Activated CD8-positive, alpha-beta T cell treated with anti-CD3 and anti-CD28 coated beads, Interleukin-2, amount 10 ng/mL, durations not matched to agents 7 days and 5 days (primary cell): ENCODE data around the gene TM7SF2. TPM values are rescaled to one million over a fixed set of nuclear protein-coding genes. Genes with fewer than 3 reads are reported as not detected.
"Not testable (repeated sequence)": the region's sequence is repeated elsewhere in the genome, so short reads cannot be mapped to it uniquely, and the experiment has no call there.

Experiments used
- ATAC-seq: fragments of 150-1000 bp; cut with Tn5 transposase; one replicate; pipeline ENCODE4 v1.10.0; 2021; ENCODE audit warnings: moderate library complexity
- CTCF ChIA-PET: fragments of 350-600 bp; sonication (Branson Sonifier 250); formaldehyde crosslinking; loops from one replicate; lab custom pipeline; 2021; ENCODE audit warnings: antibody characterized with exemption; lab: Charles Lee
- POLR2A ChIA-PET: fragments of 350-600 bp; sonication (Branson Sonifier 250); formaldehyde crosslinking; loops from one replicate; lab custom pipeline; 2021; ENCODE audit warnings: antibody characterized with exemption; lab: Charles Lee
- DNase-seq: peaks from one replicate; pipeline ENCODE4 v3.0.0-alpha.2; 2020
- H3K27ac Mint-ChIP-seq: one replicate; pipeline ENCODE4 v1.8.0; 2021; ENCODE audit warnings: mild to moderate bottlenecking, mixed read lengths
- H3K27me3 Mint-ChIP-seq: one replicate; pipeline ENCODE4 v1.8.0; 2021; ENCODE audit warnings: low read depth, mixed read lengths
- H3K36me3 Mint-ChIP-seq: one replicate; pipeline ENCODE4 v1.8.0; 2021; ENCODE audit warnings: low read depth, mixed read lengths
- H3K4me1 Mint-ChIP-seq: one replicate; pipeline ENCODE4 v1.8.0; 2021; ENCODE audit warnings: low read depth, mixed read lengths
- H3K4me3 Mint-ChIP-seq: one replicate; pipeline ENCODE4 v1.8.0; 2021; ENCODE audit warnings: mild to moderate bottlenecking, mixed read lengths
- H3K9me3 Mint-ChIP-seq: one replicate; pipeline ENCODE4 v1.8.0; 2022; ENCODE audit warnings: mixed read lengths; ENCODE audit not compliant: insufficient read depth
- total RNA-seq, 2 experiments: library from RNA; stranded (reverse); gene quantifications; one replicate each; pipeline ENCODE4 v1.2.3, GENCODE V29; 2021

TM7SF2 gene
- total RNA-seq, 2 experiments from 2014 or later = 25.3 to 26.1 TPM

DNA sequence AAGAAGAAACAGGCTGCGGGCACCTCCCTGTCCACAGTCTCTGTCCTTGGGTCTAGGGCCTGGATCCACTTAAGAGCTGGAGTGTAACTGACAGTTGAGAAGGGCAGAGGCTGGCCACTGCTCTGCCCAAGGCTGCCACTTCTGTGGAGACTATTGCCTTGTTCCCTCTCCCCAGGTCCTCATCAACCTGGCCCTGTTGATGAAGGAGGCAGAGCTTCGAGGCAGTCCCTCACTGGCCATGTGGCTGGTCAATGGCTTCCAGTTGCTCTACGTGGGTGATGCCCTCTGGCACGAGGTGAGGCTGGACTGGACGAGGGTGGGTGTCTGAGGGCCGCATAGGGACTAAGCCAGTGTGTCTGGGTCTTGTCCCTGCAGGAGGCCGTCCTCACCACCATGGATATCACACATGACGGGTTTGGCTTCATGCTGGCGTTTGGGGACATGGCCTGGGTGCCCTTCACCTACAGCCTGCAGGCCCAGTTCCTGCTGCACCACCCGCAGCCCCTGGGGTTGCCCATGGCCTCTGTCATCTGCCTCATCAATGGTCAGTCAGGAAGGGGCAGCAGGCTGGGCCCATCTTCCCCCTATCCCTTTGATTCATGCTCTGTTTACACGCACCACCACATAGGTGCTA, 3.0 kb downstream of the TM7SF2 start:
- Mint-ChIP-seq H3K27ac (peak overlapping the region; percentile 33), H3K36me3 (peaks cover 35% of the 10 kb centered on the region), H3K27me3 (no peaks in the 10 kb centered on the region), H3K9me3 (no peaks in the 10 kb centered on the region), H3K4me3 (no peak overlapping the region), H3K4me1 (peaks cover 65% of the 10 kb centered on the region)
- no peak for ATAC-seq
- POLR2A ChIA-PET = interaction anchor here (3.4 kb wide), 1 partner anchor 18 kb away, joined by 14 read pairs; the partner anchor contains the start of gene VPS51
- DNase-seq = no peak
- CTCF ChIA-PET = interaction anchor here (0.7 to 5.2 kb wide), 3 partner anchors 18 to 267 kb away, joined by 3 to 117 read pairs (median 27); partner anchors contain the start of genes CDCA5 and VPS51

DNA sequence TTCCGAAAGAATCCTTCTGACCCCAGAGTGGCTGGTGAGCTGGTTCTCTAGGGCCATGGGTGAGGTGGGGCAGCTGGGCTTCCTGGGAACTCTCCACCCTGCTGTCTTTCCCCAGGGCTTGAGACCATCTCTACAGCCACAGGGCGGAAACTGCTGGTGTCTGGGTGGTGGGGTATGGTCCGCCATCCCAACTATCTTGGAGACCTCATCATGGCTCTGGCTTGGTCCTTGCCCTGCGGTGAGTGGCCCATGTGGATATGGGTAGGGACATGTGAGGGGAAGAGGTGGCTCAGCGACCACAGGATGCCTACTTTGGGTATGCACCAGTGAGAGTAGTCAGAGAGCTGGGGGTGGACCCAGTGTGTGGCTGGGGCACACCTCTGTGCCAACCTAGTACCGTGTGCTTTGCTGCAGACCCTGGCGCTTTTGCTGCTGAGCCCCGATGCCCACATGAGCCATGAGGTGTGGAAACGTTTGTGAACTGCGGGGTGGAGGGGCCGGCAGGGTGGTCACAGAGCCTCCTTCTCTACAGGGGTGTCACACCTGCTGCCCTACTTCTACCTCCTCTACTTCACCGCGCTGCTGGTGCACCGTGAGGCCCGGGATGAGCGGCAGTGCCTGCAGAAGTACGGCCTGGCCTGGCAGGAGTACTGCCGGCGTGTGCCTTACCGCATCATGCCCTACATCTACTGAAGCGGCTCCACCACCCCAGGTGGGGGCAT, 3.9 kb downstream of the TM7SF2 start:
- no peak for ATAC-seq

GRCh38 chr11:65116370-65117205, 4.9 kb downstream of the TM7SF2 start:
- peak; percentile 72 for DNase-seq
- Mint-ChIP-seq H3K4me3 (peak overlapping the region; percentile 90), H3K27me3 (no peaks in the 10 kb centered on the region), H3K36me3 (peaks cover 48% of the 10 kb centered on the region), H3K27ac (peak overlapping the region; percentile 97), H3K9me3 (no peaks in the 10 kb centered on the region), H3K4me1 (peaks cover 66% of the 10 kb centered on the region)
- ChIA-PET CTCF (interaction anchor here (0.9 to 3.0 kb wide), 19 partner anchors 13 to 272 kb away, joined by 3 to 17 read pairs (median 6); partner anchors contain the start of genes ARL2, CAPN1, CDC42BPG and CDCA5), POLR2A (interaction anchor here (1.0 to 3.4 kb wide), 8 partner anchors 14 to 239 kb away, joined by 3 to 14 read pairs (median 8); partner anchors contain the start of genes ARL2, POLA2, SAC3D1 and VPS51)
- peak; percentile 3 for ATAC-seq

More for the DNA sequence above, 3.9 kb downstream of the TM7SF2 start:
- Mint-ChIP-seq H3K4me1 (peaks cover 68% of the 10 kb centered on the region), H3K4me3 (peak overlapping the region; percentile 90), H3K36me3 (peaks cover 40% of the 10 kb centered on the region), H3K9me3 (no peaks in the 10 kb centered on the region), H3K27ac (peak overlapping the region; percentile 97), H3K27me3 (no peaks in the 10 kb centered on the region)
- ChIA-PET CTCF (interaction anchor here (3.0 kb wide), 1 partner anchor 20 kb away, joined by 17 read pairs; the partner anchor contains the start of gene SYVN1), POLR2A (interaction anchor here (3.4 kb wide), 1 partner anchor 19 kb away, joined by 14 read pairs; the partner anchor contains the start of gene VPS51)
- DNase-seq = no peak

- CTCF ChIA-PET = interaction anchor here (0.6 to 3.0 kb wide), 33 partner anchors 7 to 800 kb away, joined by 3 to 17 read pairs (median 5); partner anchors contain the start of genes ARL2, CAPN1, CDC42BPG and CDCA5
- ATAC-seq (peak; percentile 66), DNase-seq (peak; percentile 100)
- H3K27ac Mint-ChIP-seq = peak within 1 kb of the TSS; percentile 97
- H3K27me3 Mint-ChIP-seq = no peaks in the 10 kb centered on the region
- H3K36me3 Mint-ChIP-seq = peaks cover 56% of the 10 kb centered on the region
- no peaks in the 10 kb centered on the region for H3K9me3 Mint-ChIP-seq
- H3K4me3 Mint-ChIP-seq = peak within 1 kb of the TSS; percentile 90
- H3K4me1 Mint-ChIP-seq = peaks cover 63% of the 10 kb centered on the region
- POLR2A ChIA-PET = interaction anchor here (0.6 to 3.4 kb wide), 15 partner anchors 10 to 659 kb away, joined by 3 to 14 read pairs (median 4); partner anchors contain the start of genes ARL2, EHBP1L1, POLA2 and SAC3D1
Observed at GRCh38 chr11:65117206-65118096, 5.8 kb downstream of the TM7SF2 start, which contains the start of gene ZNHIT2. ZNHIT2 (minus strand) TSS chr11:65117701; CDS start chr11:65117653, 48 bp downstream.

DNA sequence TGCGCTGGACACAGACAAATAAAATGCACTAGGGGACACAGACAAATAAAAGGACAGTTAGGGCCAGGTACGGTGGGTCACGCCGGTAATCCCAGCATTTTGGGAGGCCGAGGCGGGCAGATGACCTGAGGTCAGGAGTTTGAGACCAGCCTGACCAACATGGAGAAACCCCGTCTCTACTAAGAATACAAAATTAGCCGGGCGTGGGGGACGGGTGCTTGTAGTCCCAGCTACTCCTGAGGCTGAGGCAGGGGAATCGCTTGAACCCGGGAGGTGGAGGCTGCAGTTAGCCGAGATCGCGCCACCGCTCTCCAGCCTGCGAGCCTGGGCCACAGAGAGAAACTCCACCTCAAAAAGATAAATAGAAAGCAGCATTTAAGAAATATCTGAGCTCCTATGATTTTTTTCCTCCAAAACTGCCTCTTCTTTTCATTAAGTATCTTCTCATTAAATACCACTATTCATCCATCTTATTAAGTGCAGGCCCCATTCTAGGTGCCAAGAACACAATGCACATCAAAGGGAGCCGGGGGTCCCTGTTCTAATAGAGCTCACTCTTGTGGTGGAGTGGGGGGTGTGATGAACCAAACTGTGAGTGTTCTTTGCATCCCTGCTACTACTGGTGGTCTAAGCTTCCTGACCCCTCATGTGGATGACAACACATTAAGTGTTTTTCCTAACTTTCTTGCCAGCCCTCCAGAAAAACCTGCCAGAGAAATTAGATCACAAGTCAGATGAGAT, 6.6 kb downstream of the TM7SF2 start:
- Mint-ChIP-seq H3K4me1 (peaks cover 64% of the 10 kb centered on the region), H3K9me3 (no peaks in the 10 kb centered on the region), H3K4me3 (peak overlapping the region; percentile 90), H3K36me3 (peaks cover 60% of the 10 kb centered on the region), H3K27ac (peak overlapping the region; percentile 97), H3K27me3 (no peaks in the 10 kb centered on the region)
- no peak for ATAC-seq
- ChIA-PET POLR2A (interaction anchor here (0.6 to 3.4 kb wide), 15 partner anchors 9 to 658 kb away, joined by 3 to 14 read pairs (median 4); partner anchors contain the start of genes ARL2, EHBP1L1, POLA2 and SAC3D1), CTCF (interaction anchor here (0.6 to 3.0 kb wide), 24 partner anchors 8 to 379 kb away, joined by 3 to 17 read pairs (median 6); partner anchors contain the start of genes ARL2, SAC3D1, SF1 and SYVN1)
- DNase-seq = no peak

DNA sequence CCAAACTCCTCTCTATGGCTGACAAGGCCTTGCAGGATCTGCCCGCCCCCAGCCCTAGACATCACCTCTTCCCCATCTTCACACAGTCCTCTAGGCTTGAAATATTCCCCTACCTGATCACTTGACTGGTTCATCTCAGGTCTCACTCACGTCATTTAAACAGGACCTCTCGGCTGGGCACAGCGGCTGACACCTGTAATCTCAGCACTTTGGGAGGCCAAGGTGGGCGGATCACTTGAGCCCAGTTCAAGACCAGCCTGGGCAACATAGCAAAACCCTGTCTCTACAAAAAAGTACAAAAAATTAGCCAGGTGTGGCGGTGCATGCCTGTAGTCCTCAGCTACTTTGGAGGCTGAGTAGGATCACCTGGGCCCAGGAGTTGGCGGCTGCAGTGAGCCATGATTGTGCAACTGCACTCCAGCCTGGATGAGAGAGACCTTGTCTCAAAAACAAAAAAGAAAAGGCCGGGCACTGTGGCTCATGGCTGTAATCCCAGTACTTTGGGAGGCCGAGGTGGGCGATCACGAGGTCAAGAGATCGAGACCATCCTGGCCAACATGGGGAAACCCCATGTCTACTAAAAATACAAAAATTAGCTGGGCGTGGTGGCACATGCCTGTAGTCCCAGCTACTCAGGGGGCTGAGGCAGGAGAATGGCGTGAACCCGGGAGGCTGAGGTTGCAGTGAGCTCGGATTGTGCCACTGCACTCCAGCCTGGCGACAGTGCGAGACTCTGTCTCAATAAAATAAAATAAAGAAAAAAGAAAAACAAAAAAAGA, 7.4 kb downstream of the TM7SF2 start:
- CTCF ChIA-PET = interaction anchor here (0.6 to 3.0 kb wide), 15 partner anchors 9 to 315 kb away, joined by 3 to 17 read pairs (median 6); partner anchors contain the start of genes ARL2, SYVN1 and VPS51

DNA sequence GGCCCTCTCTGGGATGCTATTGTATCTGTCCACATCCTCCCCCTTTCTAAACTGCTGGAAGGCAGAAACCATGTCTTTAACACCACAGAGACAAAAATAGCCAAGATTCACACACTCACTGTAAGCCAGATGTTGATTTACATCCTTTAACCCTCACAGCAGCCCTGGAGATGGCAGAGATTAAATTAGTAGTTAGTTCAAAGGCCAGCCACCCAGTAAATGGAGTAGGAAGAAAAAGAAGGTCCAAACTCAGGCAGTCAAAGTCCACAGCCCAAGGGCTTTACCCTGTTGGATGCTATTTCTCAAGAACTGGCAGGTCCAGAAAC, 8.0 kb downstream of the TM7SF2 start:
- no peaks in the 10 kb centered on the region for H3K9me3 Mint-ChIP-seq
- peak overlapping the region; percentile 100 for H3K4me3 Mint-ChIP-seq
- CTCF ChIA-PET = interaction anchor here (0.6 to 3.5 kb wide), 7 partner anchors 8 to 271 kb away, joined by 3 to 56 read pairs (median 4); partner anchors contain the start of gene TM7SF2

More for the DNA sequence above, 7.4 kb downstream of the TM7SF2 start:
- POLR2A ChIA-PET = interaction anchor here (0.9 to 2.8 kb wide), 6 partner anchors 22 to 456 kb away, joined by 3 to 12 read pairs (median 4); partner anchors contain the start of genes ARL2, EHBP1L1, POLA2 and SAC3D1
- Mint-ChIP-seq H3K27ac (peak overlapping the region; percentile 69), H3K4me1 (peaks cover 58% of the 10 kb centered on the region), H3K36me3 (peaks cover 61% of the 10 kb centered on the region)
- DNase-seq, H3K4me3 Mint-ChIP-seq, H3K9me3 Mint-ChIP-seq, ATAC-seq, H3K27me3 Mint-ChIP-seq: not testable (repeated sequence)

GRCh38 chr11:65120831-65121230, 9.2 kb downstream of the TM7SF2 start:
- Mint-ChIP-seq H3K27ac (peak overlapping the region; percentile 99), H3K9me3 (no peaks in the 10 kb centered on the region), H3K36me3 (peaks cover 63% of the 10 kb centered on the region), H3K4me3 (peak overlapping the region; percentile 100), H3K4me1 (peaks cover 57% of the 10 kb centered on the region), H3K27me3 (no peaks in the 10 kb centered on the region)
- ChIA-PET CTCF (interaction anchor here (0.8 to 3.5 kb wide), 10 partner anchors 9 to 342 kb away, joined by 3 to 56 read pairs (median 4); partner anchors contain the start of genes ARL2, CAPN1, SAC3D1 and TM7SF2), POLR2A (interaction anchor here (0.5 to 2.9 kb wide), 9 partner anchors 9 to 247 kb away, joined by 3 to 31 read pairs (median 7); partner anchors contain the start of genes ARL2, SAC3D1, SYVN1 and TM7SF2)
- no peak for DNase-seq
- ATAC-seq = no peak

More for the DNA sequence above, 8.0 kb downstream of the TM7SF2 start:
- peak overlapping the region; percentile 99 for H3K27ac Mint-ChIP-seq
- H3K27me3 Mint-ChIP-seq = no peaks in the 10 kb centered on the region
- POLR2A ChIA-PET = interaction anchor here (1.1 to 1.3 kb wide), 2 partner anchors 79 to 316 kb away, joined by 3 read pairs; partner anchors contain the start of gene SAC3D1
- DNase-seq (no peak), ATAC-seq (no peak)
- peaks cover 64% of the 10 kb centered on the region for H3K36me3 Mint-ChIP-seq
- peaks cover 63% of the 10 kb centered on the region for H3K4me1 Mint-ChIP-seq
